Measurements from ENCODE around the gene FAM120AOS.

Gene FAM120AOS

DNA sequence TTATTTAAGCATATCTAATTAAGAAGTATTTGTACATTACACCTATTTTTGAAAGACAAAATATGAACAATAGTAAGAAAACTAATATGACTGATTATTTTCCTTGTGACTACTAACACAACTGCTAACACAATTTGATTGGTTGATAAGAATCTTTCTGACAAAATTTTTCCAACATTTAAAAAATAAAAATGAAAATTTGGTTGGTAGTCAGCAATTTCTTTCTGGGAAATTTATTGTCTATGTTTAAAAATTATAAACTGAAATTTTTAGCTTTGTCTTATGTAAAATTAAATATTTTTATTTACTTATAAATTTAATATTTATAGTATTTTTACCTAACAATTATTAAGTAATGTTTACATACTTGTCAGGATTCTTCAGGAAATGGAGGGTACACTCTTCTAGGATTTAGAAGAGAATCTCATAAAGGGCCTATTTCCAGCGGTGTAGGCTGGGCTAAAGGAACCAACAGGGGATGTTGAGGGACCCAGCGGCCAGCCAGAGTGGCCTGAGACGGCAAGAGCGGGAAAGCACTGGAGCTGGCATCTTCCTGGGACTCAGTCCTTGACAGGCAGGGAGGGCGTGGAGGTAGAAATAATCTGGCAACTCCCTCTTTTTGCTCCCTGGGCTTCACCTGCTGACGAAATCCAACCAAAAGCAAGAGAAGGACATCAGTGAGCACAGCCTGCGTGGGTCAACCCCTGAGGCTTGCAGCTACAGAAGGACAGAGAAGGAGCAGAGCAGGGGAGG lies 16.6 kb downstream of the FAM120AOS start:
- no peak for DNase-seq

- DNase-seq = no peak
Observed at GRCh38 chr9:93436218-93436617, 17.2 kb downstream of the FAM120AOS start.

GRCh38 chr9:93435386-93435785 lies 18.0 kb downstream of the FAM120AOS start:
- no peak for DNase-seq

DNA sequence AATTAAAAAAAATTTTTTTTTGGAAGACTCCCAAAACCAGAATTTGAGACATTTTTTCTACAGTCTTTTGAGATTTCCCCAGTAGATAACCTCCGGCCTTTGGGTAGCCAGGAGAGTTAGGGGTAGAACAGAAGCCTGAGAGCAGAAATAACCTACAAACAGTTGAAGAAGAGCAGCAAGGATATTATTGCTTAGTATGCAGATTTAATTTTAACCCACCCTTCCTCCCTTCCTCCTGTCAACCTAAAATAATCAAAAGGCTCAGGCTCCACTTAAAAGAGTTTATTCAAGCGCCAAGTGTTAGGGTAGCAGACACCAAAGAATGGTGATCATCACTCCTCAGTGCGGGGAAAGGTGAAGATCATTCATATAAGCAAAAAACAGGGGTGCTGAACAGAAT lies 19.3 kb downstream of the FAM120AOS start:
- no peak for DNase-seq

DNA sequence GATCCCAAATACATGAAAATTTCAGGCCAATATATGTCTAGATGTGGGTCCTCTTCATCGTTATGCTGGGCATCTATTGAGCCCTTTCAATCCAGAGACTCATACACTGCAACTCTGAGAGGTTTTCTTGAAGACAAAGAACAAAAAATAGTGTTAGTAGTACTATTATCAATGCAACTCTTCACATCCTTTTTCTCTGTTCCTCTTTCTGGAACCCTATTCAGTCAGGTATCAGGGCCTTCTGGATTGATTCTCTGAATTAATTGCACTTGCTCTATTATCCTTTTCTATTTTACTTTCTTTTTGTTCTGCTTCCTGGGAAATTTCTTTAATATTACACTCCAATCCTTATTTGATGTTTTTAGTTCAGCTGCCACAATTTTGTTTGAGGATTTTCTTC lies 20.4 kb downstream of the FAM120AOS start:
- DNase-seq = no peak

DNA sequence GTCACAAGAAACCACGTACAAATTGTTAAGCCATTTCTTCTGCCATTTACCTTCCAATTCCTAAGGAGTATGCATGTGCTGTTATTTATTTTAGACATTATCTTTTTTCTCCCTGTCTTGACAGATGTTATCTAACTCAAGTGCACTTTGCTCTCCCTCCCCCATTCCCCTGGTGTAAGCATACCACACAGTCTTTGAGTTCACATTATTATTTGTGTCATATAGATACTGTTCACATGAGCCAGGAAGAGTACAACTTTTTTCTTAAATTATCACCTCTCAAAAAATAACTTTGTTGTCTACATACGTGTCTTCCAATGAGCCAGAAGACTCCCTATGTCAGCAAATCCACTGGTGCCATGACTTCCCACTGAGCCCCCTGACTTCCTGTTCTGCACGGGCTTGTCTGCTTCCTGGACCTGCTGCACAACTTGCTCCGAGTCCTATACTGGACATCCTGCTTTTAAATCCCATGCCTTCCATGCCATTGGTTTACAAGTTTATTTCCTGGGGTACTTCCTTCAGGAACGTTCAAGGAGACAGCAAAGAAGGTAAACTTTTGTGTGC lies 21.8 kb downstream of the FAM120AOS start:
- DNase-seq = no peak

DNA sequence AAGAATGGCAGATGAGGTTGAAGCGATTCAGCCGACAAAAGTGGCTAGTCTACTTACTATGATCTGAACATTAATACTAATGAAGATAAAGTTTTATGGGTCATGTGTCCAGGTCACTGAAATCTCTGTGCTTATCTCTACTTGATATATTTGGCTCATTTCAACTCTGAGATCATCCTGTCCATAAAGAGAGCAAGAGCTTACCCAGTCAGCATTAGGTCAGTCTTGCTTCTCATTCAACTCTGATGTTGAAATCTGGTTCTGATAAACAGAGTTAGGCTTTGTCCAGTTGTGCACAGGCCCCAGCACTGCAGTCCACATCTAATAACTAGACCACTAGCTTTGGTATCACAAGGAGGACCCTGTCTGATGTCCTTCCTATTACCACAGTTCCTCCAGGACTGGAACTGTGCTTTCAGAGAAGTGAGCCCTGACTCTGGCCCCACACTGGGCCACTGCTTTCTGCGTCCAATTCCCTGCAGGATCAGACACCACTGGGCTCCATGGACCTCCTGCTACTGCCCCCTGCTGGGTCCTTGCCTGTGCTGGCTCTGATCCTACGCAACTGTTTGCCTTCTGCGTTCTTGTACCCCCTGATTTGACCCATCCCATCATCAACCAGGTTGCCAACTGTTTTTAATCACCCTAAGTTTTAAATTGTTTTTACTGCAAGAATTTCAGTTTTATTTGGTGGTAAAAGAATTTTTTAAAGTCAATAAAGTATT lies 25.6 kb downstream of the FAM120AOS start:
- DNase-seq = no peak

GRCh38 chr9:93422977-93423616 lies 30.3 kb downstream of the FAM120AOS start:
- no peak for DNase-seq

- DNase-seq = no peak
Observed at GRCh38 chr9:93419023-93419422, 34.4 kb downstream of the FAM120AOS start.

GRCh38 chr9:93417538-93417937 lies 35.8 kb downstream of the FAM120AOS start:
- no peak for DNase-seq

GRCh38 chr9:93416530-93417235 lies 36.7 kb downstream of the FAM120AOS start:
- DNase-seq = no peak

DNA sequence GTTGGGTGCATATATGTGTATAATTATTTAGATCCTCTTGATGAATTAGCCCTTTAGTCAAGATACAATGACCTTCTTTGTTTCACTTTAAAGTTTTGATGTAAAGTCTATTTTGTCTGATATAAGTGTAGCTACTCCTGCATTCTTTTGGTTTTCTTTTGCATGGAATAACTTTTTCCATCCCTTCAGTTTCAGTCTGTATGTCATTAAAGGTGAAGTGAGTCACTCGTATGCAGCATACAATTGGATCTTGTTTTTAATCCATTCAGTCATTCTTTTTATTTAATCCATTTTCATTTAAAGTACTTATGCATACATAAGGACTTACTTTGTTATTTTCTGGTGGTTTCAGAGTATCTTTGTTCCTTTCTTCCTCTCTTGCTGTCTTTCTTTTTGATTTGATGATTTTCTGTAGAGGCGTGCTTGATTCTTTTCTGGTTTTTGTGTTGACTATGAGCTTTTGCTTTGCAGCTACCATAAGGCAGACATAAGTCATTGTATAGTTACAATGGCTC lies 38.1 kb downstream of the FAM120AOS start:
- no peak for DNase-seq

GRCh38 chr9:93413530-93413929 lies 39.9 kb downstream of the FAM120AOS start:
- no peak for DNase-seq

GRCh38 chr9:93406371-93406770 lies 47.0 kb downstream of the FAM120AOS start:
- DNase-seq = no peak

DNA sequence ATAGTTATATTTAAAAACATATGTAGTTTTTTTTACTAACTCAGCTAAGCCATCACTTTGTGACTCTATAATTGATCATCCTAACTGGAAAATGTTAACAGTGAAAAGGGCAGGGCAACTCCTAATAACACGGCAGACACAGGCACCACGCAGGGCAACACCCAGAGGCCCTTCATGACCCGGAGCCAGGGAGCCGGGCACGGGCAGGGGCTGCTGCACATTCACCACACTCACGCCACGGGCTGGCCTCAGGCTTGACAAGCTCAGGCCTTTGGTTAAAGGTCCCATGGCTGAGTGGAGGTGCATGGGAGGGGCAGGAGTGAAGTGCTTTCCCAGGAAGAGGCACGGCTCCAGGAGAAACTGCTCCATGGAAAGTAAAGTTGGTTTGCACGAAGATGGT lies 54.9 kb downstream of the FAM120AOS start:
- no peak for DNase-seq

GRCh38 chr9:93397661-93398373 lies 55.6 kb downstream of the FAM120AOS start:
- no peak for DNase-seq
